Measurements from ENCODE around the gene MIP.
"Not testable (repeated sequence)": the region's sequence is repeated elsewhere in the genome, so short reads cannot be mapped to it uniquely, and the experiment has no call there.

MIP gene

GRCh38 chr12:56410768-56411167, 43.7 kb downstream of the MIP start:
- DNase-seq (ENCODE audit: low spot score): no peak

- DNase-seq (ENCODE audit: low spot score): no peak
Measured at GRCh38 chr12:56408799-56409417, 45.5 kb downstream of the MIP start.

- DNase-seq (ENCODE audit: low spot score): not testable (repeated sequence)
Measured at GRCh38 chr12:56404227-56404626, 50.2 kb downstream of the MIP start.

- DNase-seq (ENCODE audit: low spot score): not testable (repeated sequence)
Measured at GRCh38 chr12:56401612-56402011, 52.8 kb downstream of the MIP start.

GRCh38 chr12:56401125-56401524, 53.3 kb downstream of the MIP start:
- not testable (repeated sequence) for DNase-seq (ENCODE audit: low spot score)

All from AG08396 (cell line).